ENCODE results near the gene NOS3. TPM values are rescaled to one million over a fixed set of nuclear protein-coding genes. Genes with fewer than 3 reads are reported as not detected.

NOS3 gene
- polyA plus RNA-seq, 3 donors, result 0.26 to 0.72 (median 0.39) TPM

GRCh38 chr7:150989456-150989855 is 1.4 kb upstream of the NOS3 start:
- no peak overlapping the region for H2AFZ ChIP-seq (ENCODE audit: insufficient read depth, low read depth, low read length, poor library complexity, severe bottlenecking)
- H3K4me2 ChIP-seq (replicated peaks; ENCODE audit: extremely low read depth, low read length, poor library complexity, severe bottlenecking), result no peak overlapping the region
- no peak overlapping the region for H3K27ac ChIP-seq (ENCODE audit: low read depth in 1 of 2, low read length in 2 of 2)
- H3K4me1 ChIP-seq (ENCODE audit: control insufficient read depth in 1 of 2, insufficient read depth in 2 of 2, low read length in 2 of 2), result peaks cover 16 to 23% of the 10 kb centered on the region in 2 donors
- H4K20me1 ChIP-seq (ENCODE audit: insufficient read depth, low read length), result no peaks in the 10 kb centered on the region
- no peaks in the 10 kb centered on the region for H3K36me3 ChIP-seq (replicated peaks in 1 of 2; ENCODE audit: control insufficient read depth in 1 of 2, insufficient read depth in 2 of 2, low read length in 2 of 2)
- no peak overlapping the region for H3K9ac ChIP-seq (ENCODE audit: insufficient read depth, low read length, poor library complexity, severe bottlenecking)
- TF ChIP-seq CTCF (IDR thresholded peaks at IDR 0.05), result no peak
- Mint-ChIP-seq H3K4me1 (peaks cover 33% of the 10 kb centered on the region), H3K27ac (peak overlapping the region in 2 of 7 donors; percentile 44 to 59), H3K4me3 (peak overlapping the region in 1 of 2 donors; percentile 1), H3K36me3 (peaks cover 0 to 4% of the 10 kb centered on the region in 2 donors), H3K27me3 (ENCODE audit: low read depth in 3 of 3) (peaks cover 29 to 51% (median 34%) of the 10 kb centered on the region in 3 donors), H3K9me3 (peaks cover 12 to 26% (median 20%) of the 10 kb centered on the region in 7 donors)
- H3K4me3 ChIP-seq (replicated peaks in 1 of 3; ENCODE audit: low read depth in 2 of 3, low read length in 3 of 3), result no peak overlapping the region
- intact Hi-C loops (cut with micrococcal nuclease), result loop anchor here (5.0 to 10.0 kb wide), 2 partner anchors 205 to 212 kb away; no protein-coding TSS in a partner anchor
- peak in 1 of 3 donors; percentile 19 for DNase-seq
- no peaks in the 10 kb centered on the region for H3K79me2 ChIP-seq (ENCODE audit: insufficient read depth, low read length)
- H3K27me3 ChIP-seq (ENCODE audit: control insufficient read depth in 2 of 2, insufficient read depth in 2 of 2, low read length in 2 of 2), result peaks cover 0 to 25% of the 10 kb centered on the region in 2 donors
- WGBS (ENCODE audit: insufficient coverage), result 66% methylated on average over 3 of the region's 7 CpGs
- peaks cover 10 to 16% of the 10 kb centered on the region in 2 donors for H3K9me3 ChIP-seq (replicated peaks in 1 of 2; ENCODE audit: control insufficient read depth in 1 of 2, insufficient read depth in 1 of 2, low read length in 2 of 2)

GRCh38 chr7:150992051-150992640 is 1.3 kb downstream of the NOS3 start:
- Histone ChIP-seq H3K9me3 (replicated peaks in 1 of 2; ENCODE audit: control insufficient read depth in 1 of 2, insufficient read depth in 1 of 2, low read length in 2 of 2) (peaks cover 10 to 16% of the 10 kb centered on the region in 2 donors), H4K20me1 (ENCODE audit: insufficient read depth, low read length) (no peaks in the 10 kb centered on the region), H3K4me3 (replicated peaks in 1 of 3; ENCODE audit: low read depth in 2 of 3, low read length in 3 of 3) (no peak overlapping the region), H3K27ac (ENCODE audit: low read depth in 1 of 2, low read length in 2 of 2) (no peak overlapping the region), H2AFZ (ENCODE audit: insufficient read depth, low read depth, low read length, poor library complexity, severe bottlenecking) (no peak overlapping the region), H3K36me3 (replicated peaks in 1 of 2; ENCODE audit: control insufficient read depth in 1 of 2, insufficient read depth in 2 of 2, low read length in 2 of 2) (no peaks in the 10 kb centered on the region), H3K27me3 (ENCODE audit: control insufficient read depth in 2 of 2, insufficient read depth in 2 of 2, low read length in 2 of 2) (peaks cover 0 to 21% of the 10 kb centered on the region in 2 donors), H3K9ac (ENCODE audit: insufficient read depth, low read length, poor library complexity, severe bottlenecking) (no peak overlapping the region), H3K4me2 (replicated peaks; ENCODE audit: extremely low read depth, low read length, poor library complexity, severe bottlenecking) (no peak overlapping the region), H3K79me2 (ENCODE audit: insufficient read depth, low read length) (no peaks in the 10 kb centered on the region), H3K4me1 (ENCODE audit: control insufficient read depth in 1 of 2, insufficient read depth in 2 of 2, low read length in 2 of 2) (peaks cover 32 to 42% of the 10 kb centered on the region in 2 donors)
- TF ChIP-seq CTCF (IDR thresholded peaks at IDR 0.05), result no peak
- Mint-ChIP-seq H3K4me3 (no peak overlapping the region), H3K4me1 (peaks cover 45% of the 10 kb centered on the region), H3K36me3 (peaks cover 0 to 4% of the 10 kb centered on the region in 2 donors), H3K27ac (no peak overlapping the region), H3K27me3 (ENCODE audit: low read depth in 3 of 3) (peaks cover 20 to 47% (median 37%) of the 10 kb centered on the region in 3 donors), H3K9me3 (peaks cover 12 to 26% (median 20%) of the 10 kb centered on the region in 7 donors)
- peak in 1 of 3 donors; percentile 22 for DNase-seq
- WGBS (ENCODE audit: insufficient coverage), result 92% methylated on average over 4 of the region's 6 CpGs
- intact Hi-C loops (cut with micrococcal nuclease), result no loop called here

All from CD14-positive monocyte (primary cell).